Bronchial epithelial cell (primary cell): ENCODE data around the gene ARHGAP22. TPM values are rescaled to one million over a fixed set of nuclear protein-coding genes. Genes with fewer than 3 reads are reported as not detected.
A peak's percentile ranks its signal among the peaks of the same experiment; 100 is the strongest.

Experiments used
- DNase-seq: peaks from one replicate; pipeline ENCODE4 v3.0.0-alpha.2; 2010; ENCODE audit warnings: low read depth
- FAIRE-seq: peaks from 2 replicates; lab custom pipeline; 2011; peaks lifted over from hg19 to GRCh38; lab: Jason Lieb, UNC
- H3K27me3 ChIP-seq: 2 replicates; pipeline ENCODE4 v1.5.1; 2011; ENCODE audit warnings: low read length; ENCODE audit not compliant: control insufficient read depth, insufficient read depth
- H3K36me3 ChIP-seq: 2 replicates; pipeline ENCODE4 v1.5.1; 2011; ENCODE audit warnings: low read length; ENCODE audit not compliant: control insufficient read depth, insufficient read depth
- H3K4me3 ChIP-seq: 2 replicates; pipeline ENCODE4 v1.5.1; 2011; ENCODE audit warnings: mild to moderate bottlenecking, low read depth, low read length, control low read depth
- CTCF ChIP-seq: IDR thresholded peaks from 2 replicates; pipeline ENCODE4 v1.5.1; 2011; ENCODE audit warnings: mild to moderate bottlenecking, moderate library complexity, low read length, control low read depth, inconsistent platforms; ENCODE audit not compliant: insufficient read depth, severe bottlenecking
- total RNA-seq: library from RNA; depleted of rRNA; stranded (reverse); fragments of >200 nt; gene quantifications from 2 replicates; pipeline ENCODE4 v1.2.1, GENCODE V29; 2014

Gene ARHGAP22
- total RNA-seq, 1 donor from 2014 or later: 9.0 TPM

DNA sequence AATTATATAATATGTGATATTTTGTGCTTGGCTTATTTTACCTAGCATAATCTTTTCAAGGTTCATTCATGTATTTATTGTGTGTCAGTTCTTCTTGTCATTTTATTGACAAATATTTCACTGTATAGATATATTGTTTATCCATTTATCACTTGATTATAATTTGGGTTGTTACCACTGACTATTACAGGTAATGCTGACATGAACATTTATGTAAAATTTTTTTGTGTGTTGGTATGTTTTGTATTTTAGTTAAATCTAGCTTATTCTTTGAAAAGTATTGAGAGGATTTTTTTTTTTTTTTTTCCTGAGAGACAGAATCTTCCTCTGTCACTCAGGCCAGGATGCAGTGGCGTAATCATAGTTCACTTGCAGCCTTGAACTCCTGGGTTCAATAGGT is 190.7 kb downstream of the ARHGAP22 start:
- H3K4me3 ChIP-seq: no peak overlapping the region
- H3K36me3 ChIP-seq: no peaks in the 10 kb centered on the region
- no peak for TF ChIP-seq CTCF
- no peak for DNase-seq
- H3K27me3 ChIP-seq: no peaks in the 10 kb centered on the region
- FAIRE-seq: no peak

DNA sequence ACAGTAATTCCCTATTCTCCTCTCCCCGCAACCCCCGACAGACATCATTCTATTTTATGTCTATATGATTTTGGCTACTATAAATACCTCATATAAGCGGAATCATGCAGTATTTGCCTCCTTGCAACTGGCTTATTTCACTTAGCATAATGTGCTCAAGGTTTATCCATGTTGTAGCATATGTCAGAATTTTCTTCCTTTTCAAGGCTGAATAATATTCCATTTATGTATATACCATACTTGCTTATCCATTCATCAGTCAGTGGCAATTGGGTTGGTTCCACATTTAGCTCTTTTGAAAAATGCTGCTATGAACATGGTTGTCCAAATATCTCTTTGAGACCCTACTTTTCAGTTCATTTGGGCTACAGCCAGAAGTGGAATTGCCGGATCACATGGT is 191.9 kb downstream of the ARHGAP22 start:
- Histone ChIP-seq H3K4me3 (no peak overlapping the region), H3K27me3 (no peaks in the 10 kb centered on the region), H3K36me3 (no peaks in the 10 kb centered on the region)
- no peak for DNase-seq
- TF ChIP-seq CTCF: no peak
- no peak for FAIRE-seq

DNA sequence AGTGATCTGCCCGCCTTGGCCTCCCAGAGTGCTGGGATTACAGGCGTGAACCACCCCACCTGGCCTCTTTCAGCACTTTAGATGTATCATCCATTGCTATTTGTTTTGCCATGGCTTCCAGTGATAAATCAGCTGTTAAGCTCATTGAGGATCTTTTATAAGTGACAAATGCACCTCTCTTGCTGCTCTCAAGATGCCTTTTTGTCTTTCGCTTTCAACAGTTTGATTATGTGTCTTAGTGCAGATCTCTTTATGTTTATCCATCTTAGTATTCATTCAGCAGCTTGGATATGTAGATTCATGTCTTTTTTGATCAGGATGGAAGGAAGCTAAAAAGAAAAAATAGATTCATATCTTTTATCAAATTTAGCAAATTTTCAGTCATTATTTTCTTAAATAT is 192.8 kb downstream of the ARHGAP22 start:
- no peak for FAIRE-seq

DNA sequence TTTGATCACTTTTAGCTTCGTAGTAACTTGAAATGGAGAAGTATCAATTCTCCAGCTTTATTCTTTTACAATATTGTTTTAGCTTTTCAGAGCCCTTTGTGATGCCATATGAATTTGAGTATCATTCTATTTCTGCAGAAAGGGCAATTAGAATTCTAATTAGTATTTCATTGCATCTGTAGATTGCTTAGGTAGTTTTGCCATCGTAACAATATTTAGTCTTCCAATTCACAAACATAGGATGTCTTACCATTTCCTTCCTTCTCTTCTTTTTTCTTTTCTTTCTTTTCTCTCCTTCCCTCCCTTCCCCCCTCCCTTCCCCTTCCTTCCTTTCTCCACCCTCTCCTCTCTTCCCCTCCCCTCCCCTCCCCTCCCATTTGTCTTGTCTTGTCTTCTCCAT is 193.4 kb downstream of the ARHGAP22 start:
- Histone ChIP-seq H3K36me3 (no peaks in the 10 kb centered on the region), H3K27me3 (no peaks in the 10 kb centered on the region), H3K4me3 (no peak overlapping the region)
- FAIRE-seq: no peak
- no peak for DNase-seq
- no peak for TF ChIP-seq CTCF

More for the DNA sequence above, 192.8 kb downstream of the ARHGAP22 start:
- no peak for DNase-seq
- TF ChIP-seq CTCF: no peak
- Histone ChIP-seq H3K27me3 (no peaks in the 10 kb centered on the region), H3K36me3 (no peaks in the 10 kb centered on the region), H3K4me3 (no peak overlapping the region)

- peak; percentile 11 for DNase-seq
- Histone ChIP-seq H3K4me3 (no peak overlapping the region), H3K36me3 (no peaks in the 10 kb centered on the region), H3K27me3 (no peaks in the 10 kb centered on the region)
- FAIRE-seq: no peak
- TF ChIP-seq CTCF: no peak
Observed at GRCh38 chr10:48410503-48410902, 194.4 kb downstream of the ARHGAP22 start.

DNA sequence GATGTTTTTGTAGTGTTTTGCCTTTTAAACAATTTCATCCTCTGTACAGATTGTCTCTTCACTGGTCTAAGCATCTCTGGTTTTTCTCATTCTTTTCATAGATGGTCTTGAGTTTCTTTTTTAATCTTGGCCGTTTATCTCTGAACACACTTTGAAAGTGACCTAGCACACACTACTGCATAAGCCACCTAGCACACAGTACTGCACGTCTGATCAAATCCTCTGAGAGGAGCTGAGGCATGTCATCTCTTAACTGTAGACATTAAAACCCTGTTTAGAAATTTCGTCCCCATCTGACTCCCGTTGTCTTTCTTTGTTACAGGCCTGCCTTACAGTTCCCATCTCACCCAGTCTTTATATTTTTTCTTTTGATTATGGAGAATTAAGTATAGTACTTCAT is 198.2 kb downstream of the ARHGAP22 start:
- H3K4me3 ChIP-seq: no peak overlapping the region
- no peaks in the 10 kb centered on the region for H3K27me3 ChIP-seq
- no peak for TF ChIP-seq CTCF
- H3K36me3 ChIP-seq: no peaks in the 10 kb centered on the region
- DNase-seq (no peak), FAIRE-seq (no peak)
